Measurements from ENCODE around the gene PHLPP1. TPM values are rescaled to one million over a fixed set of nuclear protein-coding genes. Genes with fewer than 3 reads are reported as not detected.

PHLPP1 gene
- total RNA-seq, 4 donors from 2014 or later: 6.3 to 18.0 (median 10.4) TPM

- TF ChIP-seq, protein P1, sequence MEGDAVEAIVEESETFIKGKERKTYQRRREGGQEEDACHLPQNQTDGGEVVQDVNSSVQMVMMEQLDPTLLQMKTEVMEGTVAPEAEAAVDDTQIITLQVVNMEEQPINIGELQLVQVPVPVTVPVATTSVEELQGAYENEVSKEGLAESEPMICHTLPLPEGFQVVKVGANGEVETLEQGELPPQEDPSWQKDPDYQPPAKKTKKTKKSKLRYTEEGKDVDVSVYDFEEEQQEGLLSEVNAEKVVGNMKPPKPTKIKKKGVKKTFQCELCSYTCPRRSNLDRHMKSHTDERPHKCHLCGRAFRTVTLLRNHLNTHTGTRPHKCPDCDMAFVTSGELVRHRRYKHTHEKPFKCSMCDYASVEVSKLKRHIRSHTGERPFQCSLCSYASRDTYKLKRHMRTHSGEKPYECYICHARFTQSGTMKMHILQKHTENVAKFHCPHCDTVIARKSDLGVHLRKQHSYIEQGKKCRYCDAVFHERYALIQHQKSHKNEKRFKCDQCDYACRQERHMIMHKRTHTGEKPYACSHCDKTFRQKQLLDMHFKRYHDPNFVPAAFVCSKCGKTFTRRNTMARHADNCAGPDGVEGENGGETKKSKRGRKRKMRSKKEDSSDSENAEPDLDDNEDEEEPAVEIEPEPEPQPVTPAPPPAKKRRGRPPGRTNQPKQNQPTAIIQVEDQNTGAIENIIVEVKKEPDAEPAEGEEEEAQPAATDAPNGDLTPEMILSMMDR (IDR thresholded peaks at IDR 0.05): no peak
- ATAC-seq (ENCODE audit: low FRiP score) (no peak), DNase-seq (ENCODE audit: low spot score) (no peak)
These were observed 118.2 kb downstream of the PHLPP1 start for GRCh38 chr18:62833494-62833893.

DNA sequence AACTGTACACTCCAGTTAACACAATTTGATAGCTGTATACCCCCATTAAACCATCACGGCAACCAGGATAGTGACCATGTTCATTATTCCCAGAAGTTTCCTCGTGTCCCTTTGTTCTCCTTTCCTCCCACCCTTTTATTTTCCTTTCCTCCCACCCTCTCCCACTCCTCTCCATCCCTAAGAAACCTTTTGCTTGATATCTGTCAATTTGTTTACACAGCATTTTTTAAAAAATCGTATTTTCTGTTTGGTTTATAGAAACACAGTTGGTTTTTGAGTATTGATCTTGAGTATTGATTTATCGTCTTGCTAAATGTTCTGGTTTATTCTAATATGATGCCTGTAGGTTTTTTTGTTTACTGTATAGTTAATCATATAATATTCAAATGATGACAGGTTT, 119.4 kb downstream of the PHLPP1 start:
- ATAC-seq (ENCODE audit: low FRiP score): no peak
- TF ChIP-seq, protein P1 (IDR thresholded peaks at IDR 0.05): no peak
- no peak for DNase-seq (ENCODE audit: low spot score)

DNA sequence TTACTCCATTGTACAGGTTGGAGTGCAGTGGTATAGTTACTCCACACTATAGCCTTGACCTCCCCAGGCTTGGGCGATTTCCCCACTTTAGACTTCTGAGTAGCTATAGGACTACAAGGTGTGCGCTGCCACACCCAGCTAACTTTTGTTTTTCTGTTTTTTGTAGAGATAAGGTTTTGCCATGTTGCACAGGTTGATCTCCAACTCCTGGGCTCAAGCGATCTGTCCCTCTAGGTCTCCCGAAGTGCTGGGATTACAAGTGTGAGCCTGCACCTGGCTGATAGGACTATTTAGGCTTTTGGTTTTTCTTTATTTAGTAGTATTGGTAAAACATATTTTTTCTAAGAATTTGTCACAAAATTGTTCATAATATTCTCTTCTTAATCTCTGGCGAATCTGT, 121.7 kb downstream of the PHLPP1 start:
- no peak for DNase-seq (ENCODE audit: low spot score)
- ATAC-seq (ENCODE audit: low FRiP score): no peak
- TF ChIP-seq, protein P1 (IDR thresholded peaks at IDR 0.05): no peak

DNA sequence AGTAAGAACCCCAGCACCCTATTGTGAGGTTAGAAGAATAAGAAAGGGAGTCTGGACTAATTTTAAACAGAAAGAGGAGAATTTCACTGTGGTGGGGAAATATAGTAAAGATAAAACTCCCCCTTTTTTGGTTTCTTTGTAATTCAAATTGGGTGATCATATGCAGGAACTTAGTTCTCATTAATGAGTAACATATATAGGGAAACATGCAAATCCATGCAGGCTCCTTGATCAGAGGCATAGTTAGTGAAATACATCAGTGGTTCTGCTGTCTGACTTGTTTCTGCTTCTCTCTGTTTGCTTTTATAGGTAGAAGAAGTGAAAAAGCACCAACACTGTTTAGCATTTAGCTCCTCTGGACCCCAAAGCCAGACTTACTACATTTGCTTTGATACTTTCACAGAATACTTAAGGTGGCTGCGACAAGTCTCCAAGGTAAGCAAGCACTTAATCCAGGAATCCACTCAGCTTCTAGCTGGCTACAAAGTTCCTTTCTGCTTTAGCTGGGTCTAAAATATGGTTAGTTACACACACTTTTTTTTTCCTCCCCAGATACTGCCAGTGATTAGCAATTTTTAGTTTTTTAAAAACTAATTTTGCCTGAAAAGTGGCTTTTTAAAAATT, 123.2 kb downstream of the PHLPP1 start:
- TF ChIP-seq, protein P1 (IDR thresholded peaks at IDR 0.05): no peak
- ATAC-seq (ENCODE audit: low FRiP score): no peak
- no peak for DNase-seq (ENCODE audit: low spot score)

GRCh38 chr18:62839874-62840713, 124.8 kb downstream of the PHLPP1 start:
- TF ChIP-seq, protein P1 (IDR thresholded peaks at IDR 0.05): no peak
- no peak for DNase-seq (ENCODE audit: low spot score)
- no peak for ATAC-seq (ENCODE audit: low FRiP score)

- no peak for ATAC-seq (ENCODE audit: low FRiP score)
- DNase-seq (ENCODE audit: low spot score): no peak
- TF ChIP-seq, protein P1 (IDR thresholded peaks at IDR 0.05): no peak
These were observed 126.1 kb downstream of the PHLPP1 start for GRCh38 chr18:62841405-62841804.

DNA sequence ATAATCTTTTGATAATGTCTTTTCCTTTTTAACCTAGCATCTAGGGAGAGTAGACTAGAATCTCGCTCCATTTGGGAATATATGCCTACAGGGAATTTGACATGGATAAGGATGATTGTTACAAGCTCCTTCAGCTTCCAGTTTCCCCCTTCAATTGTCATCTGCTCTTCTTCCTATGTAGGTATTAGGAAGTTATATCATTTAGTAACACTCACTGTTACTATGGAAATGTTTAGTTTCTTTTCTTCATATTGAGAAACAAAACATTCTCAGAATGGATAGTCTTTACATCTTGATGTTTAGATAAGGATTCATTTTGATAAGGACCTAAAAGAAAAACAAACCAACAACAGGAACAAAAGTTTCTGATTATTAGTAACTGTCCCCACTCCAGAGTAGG, 127.6 kb downstream of the PHLPP1 start:
- DNase-seq (ENCODE audit: low spot score) (no peak), ATAC-seq (ENCODE audit: low FRiP score) (no peak)
- TF ChIP-seq, protein P1 (IDR thresholded peaks at IDR 0.05): no peak
